Measurements from ENCODE around the gene RACGAP1.
A peak's percentile ranks its signal among the peaks of the same experiment; 100 is the strongest.
"Not testable (repeated sequence)": the region's sequence is repeated elsewhere in the genome, so short reads cannot be mapped to it uniquely, and the experiment has no call there.

RACGAP1 gene

DNA sequence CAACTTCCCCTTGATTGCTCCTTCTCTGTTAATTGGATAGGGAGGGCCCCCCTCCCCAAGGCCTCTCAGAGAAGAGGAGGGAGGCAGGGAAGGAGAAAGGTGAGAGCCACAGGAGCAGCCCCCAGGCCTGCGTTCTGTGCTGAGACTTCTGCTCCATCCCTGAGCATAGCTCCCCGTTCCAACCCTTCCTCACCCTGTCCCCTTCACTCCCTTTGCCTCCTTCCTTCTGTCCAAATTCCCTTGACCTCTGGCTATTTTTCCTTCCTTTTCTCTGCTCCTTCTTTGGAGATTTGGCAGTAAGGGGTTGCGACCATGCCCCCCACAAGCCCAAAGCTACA is 31.3 kb upstream of the RACGAP1 start:
- no peak for DNase-seq

DNA sequence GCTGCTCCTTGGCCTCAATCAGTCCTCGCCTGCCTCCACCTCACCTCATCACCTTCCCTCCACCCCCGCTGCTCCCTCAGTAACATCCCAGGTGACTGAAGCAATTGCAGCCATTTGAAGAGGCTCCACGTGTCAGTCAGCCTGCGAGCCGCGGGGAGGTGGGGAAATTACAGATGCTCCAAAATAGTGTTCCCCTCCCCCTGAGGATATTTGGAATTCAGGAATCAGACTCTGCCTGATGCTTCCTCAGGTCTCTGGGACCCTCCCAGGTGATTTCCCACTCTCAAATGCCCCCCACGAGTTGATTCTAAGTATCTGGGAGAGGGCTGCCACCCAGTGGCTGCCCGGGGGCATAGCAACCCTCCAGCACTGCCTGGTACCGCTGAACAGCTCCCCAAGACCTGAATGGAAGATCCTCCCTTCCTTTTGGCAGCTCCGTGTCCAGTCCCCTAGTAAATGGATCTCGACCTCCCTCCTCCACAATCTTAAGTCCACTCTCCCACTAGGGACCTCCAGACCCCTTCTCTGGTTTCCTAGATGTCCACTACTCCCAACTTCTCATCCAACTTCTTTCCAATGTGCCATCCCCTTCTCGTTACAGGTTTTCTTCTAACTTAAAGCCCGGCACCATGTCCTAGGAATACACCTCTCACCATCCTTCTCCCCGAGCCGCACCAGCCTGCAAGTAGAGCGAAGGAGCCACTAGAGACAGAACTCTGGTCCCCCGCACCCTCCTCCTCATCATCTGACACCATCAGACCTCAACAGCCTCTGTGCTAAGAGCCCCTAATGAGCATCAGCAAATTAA is 30.7 kb upstream of the RACGAP1 start:
- peak; percentile 53 for DNase-seq

DNA sequence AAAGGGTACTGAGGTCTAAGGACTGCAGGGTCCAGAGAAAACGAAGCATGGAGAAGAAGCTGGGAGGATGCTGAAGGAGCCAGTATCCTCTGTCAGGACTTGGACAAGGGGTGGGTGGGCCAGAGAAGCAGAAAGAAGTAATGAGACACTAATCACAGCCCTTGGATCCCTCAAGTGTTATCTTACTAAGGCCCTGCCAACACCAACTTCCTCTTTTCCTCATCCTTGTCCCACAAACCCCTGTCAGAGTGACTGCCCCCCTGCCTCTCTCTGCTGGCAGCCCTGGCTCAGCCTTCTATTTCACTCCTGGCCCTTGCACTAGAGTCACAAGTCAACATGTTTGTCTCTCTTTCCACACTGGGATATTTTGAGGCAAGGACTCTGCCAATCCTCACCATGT is 28.3 kb upstream of the RACGAP1 start:
- DNase-seq, result no peak

DNA sequence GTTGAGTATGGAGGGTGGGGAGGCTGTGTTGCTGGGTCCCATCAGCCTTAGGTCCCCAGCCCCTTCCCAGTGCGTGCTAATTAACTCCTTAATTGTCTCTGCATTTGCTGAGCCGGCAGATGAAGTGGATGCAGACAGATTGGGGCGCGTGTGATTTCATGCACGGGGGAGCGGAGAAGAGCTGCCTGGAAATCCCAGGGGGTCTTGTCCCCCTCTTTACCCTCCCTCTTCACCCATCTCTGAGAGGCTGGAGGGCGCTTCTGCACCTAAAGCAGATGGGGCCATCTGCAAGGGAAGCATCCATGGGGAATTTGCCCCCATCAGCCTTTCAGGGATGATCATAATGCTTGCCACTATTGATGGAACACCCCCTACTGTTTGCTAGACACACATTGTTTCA is 27.7 kb upstream of the RACGAP1 start:
- no peak for DNase-seq

DNA sequence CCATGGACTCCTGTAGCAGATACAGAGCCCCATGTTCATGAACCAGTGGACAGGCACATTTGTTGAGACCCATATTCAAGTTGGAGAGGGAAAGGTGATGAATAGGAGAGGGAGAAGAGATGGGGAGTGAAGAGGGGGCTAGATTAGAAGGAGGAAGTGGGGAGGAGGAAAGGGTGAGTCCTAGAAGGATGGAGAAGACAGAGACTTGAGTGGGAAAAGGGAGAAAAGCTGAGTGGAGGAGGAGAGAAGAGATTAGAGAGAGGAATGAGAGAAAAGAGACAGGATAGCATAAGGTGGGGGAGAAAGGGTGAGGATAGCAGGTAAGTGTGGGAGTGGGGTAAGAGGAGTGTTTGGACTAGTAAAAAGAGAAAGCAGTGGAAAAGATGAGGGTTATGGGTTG is 27.2 kb upstream of the RACGAP1 start:
- DNase-seq, result no peak

DNA sequence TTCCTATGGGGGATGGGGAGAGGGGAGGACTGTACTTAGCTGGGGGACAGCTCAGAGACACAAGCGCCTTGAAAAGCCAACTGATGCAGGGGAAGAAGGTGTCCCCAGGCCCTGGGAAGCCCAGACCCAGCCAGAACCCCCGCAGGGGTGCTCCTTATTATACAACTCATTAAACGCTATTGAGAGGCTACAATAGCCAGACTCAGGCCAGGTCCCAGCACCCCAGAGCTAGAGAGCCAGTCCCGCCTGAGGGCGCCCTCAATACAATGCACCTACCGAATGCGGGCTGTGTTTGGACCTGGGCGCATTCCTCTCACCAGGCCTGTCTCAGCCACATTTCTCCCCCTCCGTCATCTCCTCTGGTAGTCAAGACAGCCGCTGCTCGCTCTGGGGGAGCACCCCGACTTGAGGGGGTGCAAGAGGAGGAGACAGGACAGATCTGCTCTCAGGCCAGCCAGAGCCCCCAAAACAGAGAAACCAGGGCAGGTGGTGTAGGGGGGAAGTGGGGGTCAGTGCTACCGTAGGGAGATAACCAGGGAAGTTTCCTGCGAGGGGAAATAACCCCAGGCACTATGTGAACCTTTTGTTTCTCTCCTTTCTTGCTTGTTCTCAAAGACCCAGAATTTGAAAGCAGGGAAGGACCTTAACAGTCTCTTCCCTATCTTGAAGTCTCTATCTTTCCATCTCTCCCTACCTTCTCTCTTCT is 26.0 kb upstream of the RACGAP1 start:
- no peak for DNase-seq

DNA sequence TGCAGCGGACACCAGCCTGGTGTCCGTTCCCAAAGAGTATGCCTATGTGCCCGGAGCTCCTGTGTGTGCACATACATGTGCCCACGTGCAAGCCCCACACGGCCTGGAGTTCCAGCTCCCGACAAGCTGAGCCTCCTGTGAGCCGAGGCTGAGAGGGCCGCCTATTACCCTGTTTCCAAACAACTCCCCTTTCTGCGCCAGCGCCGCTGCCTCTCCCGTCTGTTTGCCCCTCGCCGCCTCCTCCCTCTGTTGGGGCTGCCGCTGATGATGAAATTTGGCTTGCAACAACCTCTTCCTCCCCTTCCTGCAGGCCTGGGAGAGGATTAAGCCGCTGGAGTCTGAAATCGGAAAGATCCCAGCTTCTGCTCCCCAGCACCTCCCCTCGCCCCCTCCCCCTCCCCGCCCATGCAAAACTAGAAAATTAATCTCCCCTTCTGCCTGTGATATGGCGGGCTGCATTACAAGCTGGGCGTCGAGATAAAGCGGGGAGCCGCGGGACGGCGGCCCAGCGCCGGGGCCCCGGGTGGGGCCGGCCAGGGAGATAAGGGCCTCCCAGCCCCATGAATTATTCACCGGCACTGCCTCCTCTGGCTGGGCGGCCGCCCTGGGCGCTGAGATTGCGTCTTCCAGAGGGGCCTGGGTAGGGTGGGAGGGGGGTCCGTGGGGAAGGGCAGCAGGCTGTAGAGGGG is 25.3 kb upstream of the RACGAP1 start:
- no peak for DNase-seq

DNA sequence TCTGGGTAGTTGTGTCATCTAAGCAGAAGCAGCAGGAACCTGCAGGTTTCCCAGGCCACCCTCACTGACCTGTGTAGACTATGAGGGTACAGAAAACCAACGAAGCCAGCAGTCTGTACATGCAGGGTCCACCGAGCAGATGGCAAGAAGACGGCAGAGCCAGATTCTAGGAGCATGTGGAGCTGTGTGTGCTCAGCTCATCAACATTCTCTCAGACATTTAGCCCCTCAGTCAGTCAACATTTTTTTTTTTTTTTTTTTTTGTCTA is 24.8 kb upstream of the RACGAP1 start:
- no peak for DNase-seq

DNA sequence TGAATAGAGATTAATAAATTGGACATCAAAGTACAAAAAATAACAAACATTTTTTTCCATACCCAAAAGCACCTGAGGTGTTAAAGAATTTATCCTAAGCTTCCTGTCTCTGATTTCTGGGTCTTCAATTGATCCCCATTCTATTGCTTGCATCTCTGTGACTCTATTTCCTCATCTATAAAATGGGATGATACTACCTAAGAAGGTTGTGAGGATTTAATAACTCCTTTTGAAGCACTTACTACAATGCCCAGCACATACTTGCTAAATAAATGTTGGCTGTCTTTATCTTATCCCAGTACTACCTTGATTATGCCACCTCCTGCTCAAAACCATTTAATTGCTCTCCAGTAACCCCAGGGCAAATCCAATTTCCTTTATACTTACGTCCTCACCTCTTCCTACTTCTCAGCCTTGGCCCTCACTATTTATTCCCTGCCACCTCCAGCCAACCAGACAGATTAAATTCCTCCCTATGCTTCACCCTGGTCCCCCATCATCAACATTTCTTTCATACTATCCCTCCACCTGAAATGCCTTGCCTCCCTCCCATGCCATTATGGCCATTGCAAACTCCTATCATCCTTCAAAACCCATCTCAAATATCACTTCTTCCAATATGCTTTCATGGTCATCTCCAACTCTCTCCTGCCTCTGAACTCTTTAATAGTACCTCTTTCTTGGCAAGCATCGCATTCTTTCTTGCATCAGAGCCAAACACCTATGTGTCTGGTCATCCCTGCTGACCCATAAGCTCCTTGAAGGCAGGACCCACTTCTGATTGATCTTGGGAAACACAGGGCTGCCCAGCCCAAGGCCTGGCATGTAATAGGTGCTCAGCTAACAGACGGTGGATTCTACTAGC is 24.2 kb upstream of the RACGAP1 start:
- DNase-seq, result no peak

DNA sequence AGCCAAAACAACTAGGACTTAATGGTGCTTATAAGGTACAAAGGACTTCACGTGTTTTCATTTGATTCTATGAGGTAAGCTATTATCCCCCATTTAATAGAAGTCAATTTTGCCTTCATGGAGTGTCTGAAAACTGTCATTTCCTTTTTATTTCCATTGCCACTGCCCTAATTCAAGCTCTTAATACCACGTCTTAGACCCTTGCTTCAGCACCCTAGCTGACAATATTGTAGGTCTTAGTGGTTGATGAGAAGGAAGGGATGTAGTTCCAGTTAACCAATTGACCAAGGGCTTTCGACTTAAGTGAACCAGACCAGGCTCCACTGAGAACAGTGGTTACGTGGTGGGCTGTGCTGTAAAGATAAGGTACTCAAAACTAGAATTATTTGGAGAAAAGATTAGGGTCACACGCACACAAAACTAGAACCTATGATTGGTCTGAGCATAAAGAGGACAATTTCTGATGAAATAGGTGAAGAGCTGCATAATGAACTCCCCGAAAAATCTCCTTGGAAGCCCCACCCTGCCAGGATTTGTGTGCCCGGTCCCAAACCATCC is 22.5 kb upstream of the RACGAP1 start:
- DNase-seq, result no peak

DNA sequence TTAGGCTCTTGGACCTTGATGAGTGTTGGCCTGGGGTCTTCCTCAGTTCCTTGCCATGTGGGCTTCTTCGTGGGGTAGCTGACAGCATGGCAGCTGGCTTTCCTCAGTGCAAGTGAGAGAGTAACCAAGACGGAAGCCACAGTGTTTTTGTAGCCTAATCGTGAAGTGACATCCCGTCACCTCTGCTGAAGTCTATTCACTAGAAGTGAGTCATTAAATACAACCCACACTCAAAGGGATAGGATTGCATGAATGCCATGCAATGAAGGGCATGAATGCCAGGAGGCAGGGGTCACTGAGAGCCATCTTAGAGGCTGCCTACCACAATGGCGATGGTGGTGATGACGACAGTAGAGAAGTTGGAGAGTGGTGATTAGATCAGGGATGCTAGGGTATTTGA is 18.6 kb upstream of the RACGAP1 start:
- no peak for DNase-seq

DNA sequence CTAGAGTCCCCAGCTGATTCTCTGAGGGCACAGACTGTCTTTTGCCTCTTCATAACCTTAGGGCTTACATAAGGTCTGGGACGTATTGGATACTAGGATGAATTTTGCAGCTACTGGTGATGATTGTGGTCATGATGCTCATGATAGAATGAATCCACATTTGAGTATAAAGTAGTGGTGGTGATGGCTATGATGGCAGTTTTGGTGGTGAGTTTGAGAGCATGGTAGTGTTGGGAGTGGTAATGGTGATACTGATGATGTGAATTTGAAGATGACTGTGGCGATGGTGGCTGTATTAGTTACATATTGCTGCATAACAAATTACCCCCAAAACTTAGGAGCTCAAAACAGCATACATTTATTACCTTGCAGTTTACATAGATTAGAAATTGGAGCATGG is 18.0 kb upstream of the RACGAP1 start:
- DNase-seq, result no peak

DNA sequence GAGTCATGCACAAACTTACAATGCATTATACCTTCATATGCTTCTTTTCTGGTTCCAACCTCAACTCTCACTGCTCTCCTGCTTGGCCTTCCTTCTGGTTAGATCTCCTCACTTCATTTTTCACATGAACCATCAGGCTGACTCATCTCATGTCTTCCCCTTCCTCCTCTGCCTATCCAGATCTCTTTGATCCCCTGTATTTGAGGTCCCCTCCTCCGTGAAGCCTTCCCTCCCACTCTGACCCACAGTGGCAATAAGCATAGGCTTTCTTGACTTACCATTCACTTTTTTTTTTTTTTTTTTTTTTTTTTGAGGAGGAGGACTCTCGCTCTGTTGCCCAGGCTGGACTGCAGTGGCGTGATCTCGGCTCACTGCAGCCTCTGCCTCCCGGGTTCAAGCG is 17.4 kb upstream of the RACGAP1 start:
- no peak for DNase-seq

DNA sequence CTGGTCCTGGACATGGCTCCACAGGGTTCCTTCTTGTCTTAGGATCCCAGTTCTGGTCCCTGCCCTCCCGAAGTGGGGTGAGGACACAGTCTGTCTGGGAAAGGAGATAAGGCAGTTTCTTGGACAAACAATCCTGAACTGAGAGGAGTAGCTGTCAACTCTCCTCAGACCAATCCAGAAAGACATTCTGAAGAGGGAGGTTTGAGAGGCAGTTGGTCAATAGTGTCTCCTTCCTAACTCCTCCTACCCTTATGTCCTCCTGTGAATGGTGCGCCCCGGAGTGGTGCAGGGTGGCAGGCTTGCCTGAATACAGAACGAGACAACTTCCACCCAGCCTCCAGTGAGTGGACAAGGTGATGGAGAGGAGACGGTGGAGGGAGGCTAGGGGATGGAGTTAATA is 16.7 kb upstream of the RACGAP1 start:
- DNase-seq, result no peak

DNA sequence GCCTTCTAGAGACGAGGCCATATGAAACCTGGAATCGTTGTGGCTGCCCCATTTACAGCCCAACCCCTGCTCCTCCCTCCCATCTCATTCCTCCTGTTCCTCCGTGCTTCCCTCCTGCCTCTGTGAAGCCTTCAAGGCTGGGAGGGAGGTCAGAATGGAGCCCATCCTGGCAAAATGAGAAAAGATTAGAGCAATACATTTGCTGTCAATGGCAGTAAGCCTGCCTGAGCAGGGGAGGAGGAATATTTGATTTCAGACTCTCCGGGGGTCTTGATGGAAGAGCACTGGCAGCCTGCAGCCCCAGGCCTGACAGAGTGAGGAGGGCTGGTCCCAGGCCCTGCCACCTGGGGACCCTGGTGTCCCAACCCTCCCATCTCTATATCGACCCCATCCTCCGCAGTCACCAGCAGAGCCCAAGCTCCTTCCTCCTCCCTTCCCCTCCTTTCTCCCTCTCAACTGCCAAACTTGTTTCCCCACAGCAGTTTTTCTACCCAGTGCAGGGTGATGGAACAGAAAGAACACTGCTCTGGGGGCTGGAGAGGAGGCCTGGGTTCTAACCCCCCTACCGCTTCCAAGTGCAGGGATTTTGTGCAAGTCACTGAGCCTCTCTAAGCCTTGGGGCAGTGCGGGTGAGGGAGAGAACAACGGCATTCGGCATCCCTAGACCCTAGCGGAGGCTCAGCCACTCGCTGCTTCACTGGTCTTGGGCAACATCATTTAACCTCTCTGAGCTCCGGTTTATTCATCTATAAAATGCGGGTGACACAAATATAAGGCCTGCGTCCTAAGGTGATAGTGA is 16.0 kb upstream of the RACGAP1 start:
- DNase-seq, result no peak

DNA sequence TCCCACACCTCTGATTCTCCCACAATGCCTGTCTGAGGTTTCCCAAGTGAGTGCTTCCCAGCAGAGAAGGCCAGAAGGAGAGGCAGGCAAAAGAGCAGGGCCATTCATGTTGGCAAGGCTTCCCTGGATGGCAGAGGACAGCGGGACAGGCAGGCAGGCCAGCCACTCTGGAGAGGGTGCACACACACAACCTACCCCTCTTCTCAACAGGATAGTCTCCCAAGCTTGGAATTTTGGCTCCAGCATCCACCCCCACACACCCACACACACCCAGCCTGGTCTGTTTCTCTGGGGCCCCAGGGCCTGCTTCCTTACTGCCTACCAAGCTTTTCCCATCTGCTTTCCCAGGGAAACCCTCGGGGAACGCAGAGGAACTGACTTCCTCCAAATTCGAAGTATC is 15.4 kb upstream of the RACGAP1 start:
- no peak for DNase-seq

DNA sequence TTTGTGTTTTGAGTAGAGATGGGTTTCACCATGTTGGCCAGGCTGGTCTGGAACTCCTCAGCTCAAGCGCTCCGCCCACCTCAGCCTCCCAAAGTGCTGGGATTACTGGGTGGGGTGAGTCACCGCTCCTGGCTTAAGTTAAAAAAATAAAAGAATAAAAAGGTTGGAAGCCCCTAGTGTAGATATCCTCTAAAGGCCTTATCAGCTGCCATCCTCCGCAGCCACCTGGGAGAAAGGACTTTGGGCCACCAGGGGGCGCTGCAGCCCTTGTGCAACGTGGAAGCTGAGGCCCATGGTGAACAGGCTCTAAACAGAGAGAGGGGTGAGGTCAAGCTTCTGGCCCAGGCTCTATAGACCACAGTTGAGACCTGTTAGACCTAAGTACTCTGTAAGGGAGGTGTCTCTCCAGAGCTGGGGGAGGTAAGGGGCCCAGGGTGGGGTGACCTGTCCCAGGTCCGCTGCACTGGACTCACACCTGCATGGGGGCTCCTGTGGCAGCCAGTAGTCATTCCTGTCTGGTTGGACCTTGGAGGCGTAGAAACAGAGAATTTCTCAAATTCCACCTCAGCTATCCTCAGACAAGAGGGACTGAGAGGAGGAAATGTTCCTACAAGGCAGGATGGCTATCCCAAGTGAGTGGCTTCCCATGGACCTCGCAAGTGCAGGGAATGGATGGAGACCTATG is 14.0 kb upstream of the RACGAP1 start:
- peak; percentile 85 for DNase-seq

DNA sequence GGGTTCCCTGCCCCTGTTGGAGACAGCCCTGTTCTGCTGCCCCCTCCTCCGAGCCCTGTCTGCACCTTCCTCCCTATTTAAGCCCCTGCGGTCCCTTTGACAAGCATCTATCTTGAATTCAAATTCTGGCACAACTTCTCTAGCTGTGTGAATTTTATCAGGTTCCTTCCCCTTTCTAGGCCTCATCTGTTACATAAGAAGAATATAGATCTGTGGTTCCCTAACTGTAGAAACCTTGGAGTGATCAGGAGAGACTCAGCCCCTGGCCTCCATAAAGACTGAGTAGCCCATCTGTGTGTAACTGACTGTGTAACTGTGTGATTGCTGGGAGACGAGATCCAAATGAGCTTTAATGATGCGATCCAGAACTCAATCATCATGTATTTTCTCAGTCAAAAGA is 13.0 kb upstream of the RACGAP1 start:
- DNase-seq, result no peak

DNA sequence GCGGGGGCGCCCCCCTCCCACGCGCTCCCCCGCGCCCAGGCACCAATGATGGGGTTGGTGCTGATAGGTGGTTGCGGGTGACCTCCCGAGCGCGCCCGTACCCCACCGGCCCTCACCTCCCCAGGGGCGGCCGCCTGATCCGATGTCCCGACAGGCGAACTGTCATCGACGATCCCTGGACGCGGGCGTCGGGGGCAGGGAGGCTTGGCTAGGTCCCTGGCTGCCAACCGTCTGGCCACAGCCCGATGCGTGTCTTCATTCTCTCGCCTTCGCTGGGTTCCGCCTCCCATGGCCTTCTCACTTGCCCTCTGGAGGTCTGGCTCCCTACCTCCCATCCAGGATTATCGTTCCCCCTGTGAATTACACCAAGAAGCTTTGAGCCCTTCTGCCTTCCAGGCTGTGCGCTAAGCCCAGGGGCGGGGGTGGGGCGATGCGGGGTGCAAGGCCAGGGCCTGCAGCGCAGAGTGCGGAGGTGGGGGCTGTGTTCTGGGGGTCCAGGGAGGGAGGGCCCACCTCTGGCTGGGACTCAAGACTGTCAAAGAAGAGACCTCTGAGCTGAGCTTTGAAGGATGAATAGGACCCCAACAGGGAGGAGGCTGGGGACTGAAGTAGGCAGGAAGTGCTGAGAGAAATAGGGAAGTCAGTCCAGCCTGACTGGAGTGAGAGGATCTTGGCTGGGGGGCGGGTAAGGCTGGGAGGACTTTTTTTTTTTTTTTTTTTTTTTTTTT is 7.7 kb upstream of the RACGAP1 start:
- no peak for DNase-seq

DNA sequence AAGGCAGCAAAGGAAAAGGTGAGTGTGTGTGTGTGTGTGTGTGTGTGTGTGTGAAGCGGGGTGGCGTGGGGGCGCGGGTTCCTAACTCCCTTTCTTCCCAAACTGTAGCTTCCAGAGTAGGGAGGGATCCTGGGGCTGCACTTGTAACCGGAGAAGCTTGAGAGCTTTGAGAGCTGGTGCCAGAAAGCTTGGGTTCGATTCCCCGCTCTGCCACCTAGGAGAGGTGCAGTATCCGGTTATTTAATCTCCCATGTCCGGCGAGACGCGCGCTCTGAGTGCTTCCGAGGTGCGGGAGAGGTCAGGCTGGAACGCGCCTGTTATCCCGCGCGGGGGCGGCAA is 7.2 kb upstream of the RACGAP1 start:
- DNase-seq, result no peak

DNA sequence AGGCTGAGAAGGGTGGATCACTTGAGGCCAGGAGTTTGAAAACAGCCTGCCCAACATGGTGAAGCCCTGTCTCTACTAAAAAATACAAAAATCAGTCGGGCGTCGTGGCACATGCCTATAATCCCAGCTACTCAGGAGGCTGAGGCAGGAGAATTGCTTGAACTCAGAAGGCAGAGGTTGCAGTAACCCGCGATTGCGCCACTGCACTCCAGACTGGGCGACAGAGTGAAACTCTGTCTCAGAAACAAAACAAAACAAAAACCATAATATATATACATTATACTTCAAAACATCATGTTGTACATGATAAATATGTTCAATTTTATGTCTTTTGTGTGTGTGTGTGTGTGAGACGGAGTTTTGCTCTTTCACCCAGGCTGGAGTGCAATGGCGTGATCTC is 5.2 kb upstream of the RACGAP1 start:
- DNase-seq, result not testable (repeated sequence)

All from activated CD4-positive, alpha-beta T cell treated with anti-CD3 and anti-CD28 coated beads, Interleukin-2, amount 50 U/mL, for 1 hour (primary cell).